GM06990 (cell line): ENCODE measurements around the gene ADIPOQ.
"Not testable (repeated sequence)": the region's sequence is repeated elsewhere in the genome, so short reads cannot be mapped to it uniquely, and the experiment has no call there.

Source experiments
- DNase-seq: peaks from one replicate; pipeline ENCODE4 v3.0.0-alpha.2; 2011; ENCODE audit not compliant: insufficient read length; ENCODE audit errors: extremely low read depth
- H3K27me3 ChIP-seq: replicated peaks from 2 replicates; pipeline ENCODE4 v1.6.0; 2011; ENCODE audit warnings: low read length; ENCODE audit not compliant: control insufficient read depth, insufficient read depth
- H3K36me3 ChIP-seq: 2 replicates; pipeline ENCODE4 v1.5.1; 2011; ENCODE audit warnings: low read length; ENCODE audit not compliant: control insufficient read depth, insufficient read depth
- H3K4me3 ChIP-seq: replicated peaks from 2 replicates; pipeline ENCODE4 v1.5.1; 2011; ENCODE audit warnings: low read depth, mild to moderate bottlenecking, control low read depth, low read length
- TF ChIP-seq, protein P1 (sequence below): IDR thresholded peaks from 2 replicates; pipeline ENCODE4 v1.5.1; 2011; ENCODE audit warnings: low read length, control low read depth, mild to moderate bottlenecking, inconsistent platforms; ENCODE audit not compliant: insufficient read depth, poor library complexity, severe bottlenecking

Gene ADIPOQ

DNA sequence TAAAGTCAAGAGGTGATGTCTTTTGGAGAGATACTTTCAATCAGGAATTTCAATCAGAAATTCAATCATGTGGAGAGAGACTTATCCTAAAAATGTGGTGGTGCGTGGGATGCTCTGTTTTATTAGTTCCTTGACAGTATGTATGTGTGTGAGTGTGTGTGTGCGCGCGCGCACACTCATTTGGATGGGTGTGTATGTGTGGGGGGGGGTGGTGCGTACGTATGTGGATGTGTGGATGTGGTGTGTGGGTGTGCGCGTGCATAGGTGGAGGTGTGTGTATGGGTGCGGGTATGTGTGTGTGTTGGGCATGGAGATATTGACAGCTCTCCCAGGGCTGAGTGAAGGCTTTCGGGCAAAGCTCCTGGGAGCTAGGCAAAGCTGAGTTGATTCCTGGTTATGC is 2.4 kb downstream of the ADIPOQ start:
- H3K4me3 ChIP-seq, result no peak overlapping the region
- peaks cover 1% of the 10 kb centered on the region; the same call in 1 of the 2 replicates for H3K27me3 ChIP-seq
- no peak for DNase-seq
- H3K36me3 ChIP-seq, result no peaks in the 10 kb centered on the region
- TF ChIP-seq, protein P1, sequence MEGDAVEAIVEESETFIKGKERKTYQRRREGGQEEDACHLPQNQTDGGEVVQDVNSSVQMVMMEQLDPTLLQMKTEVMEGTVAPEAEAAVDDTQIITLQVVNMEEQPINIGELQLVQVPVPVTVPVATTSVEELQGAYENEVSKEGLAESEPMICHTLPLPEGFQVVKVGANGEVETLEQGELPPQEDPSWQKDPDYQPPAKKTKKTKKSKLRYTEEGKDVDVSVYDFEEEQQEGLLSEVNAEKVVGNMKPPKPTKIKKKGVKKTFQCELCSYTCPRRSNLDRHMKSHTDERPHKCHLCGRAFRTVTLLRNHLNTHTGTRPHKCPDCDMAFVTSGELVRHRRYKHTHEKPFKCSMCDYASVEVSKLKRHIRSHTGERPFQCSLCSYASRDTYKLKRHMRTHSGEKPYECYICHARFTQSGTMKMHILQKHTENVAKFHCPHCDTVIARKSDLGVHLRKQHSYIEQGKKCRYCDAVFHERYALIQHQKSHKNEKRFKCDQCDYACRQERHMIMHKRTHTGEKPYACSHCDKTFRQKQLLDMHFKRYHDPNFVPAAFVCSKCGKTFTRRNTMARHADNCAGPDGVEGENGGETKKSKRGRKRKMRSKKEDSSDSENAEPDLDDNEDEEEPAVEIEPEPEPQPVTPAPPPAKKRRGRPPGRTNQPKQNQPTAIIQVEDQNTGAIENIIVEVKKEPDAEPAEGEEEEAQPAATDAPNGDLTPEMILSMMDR, result no peak

DNA sequence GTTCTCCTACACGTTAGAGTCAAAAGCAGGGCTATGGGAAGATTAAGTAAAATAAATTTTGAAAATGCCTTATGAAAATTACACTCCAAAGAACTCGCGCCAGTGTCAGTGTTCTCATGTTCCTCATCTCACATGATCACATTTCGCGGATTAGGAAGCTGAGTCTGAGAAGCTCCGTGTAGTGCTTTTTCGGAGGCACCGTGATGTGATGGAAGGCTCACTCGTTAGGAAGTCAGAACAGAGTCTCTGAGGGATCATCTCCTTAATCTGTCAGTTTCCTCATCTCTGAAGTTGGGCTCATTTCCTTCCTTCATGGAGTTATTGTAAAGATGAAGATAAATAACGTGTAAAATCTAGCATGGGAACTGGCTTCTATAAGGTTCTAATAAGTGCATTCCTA is 3.2 kb downstream of the ADIPOQ start:
- Histone ChIP-seq H3K4me3 (no peak overlapping the region), H3K27me3 (peaks cover 1% of the 10 kb centered on the region; the same call in 1 of the 2 replicates), H3K36me3 (no peaks in the 10 kb centered on the region)
- DNase-seq, result no peak
- TF ChIP-seq, protein P1, result no peak

DNA sequence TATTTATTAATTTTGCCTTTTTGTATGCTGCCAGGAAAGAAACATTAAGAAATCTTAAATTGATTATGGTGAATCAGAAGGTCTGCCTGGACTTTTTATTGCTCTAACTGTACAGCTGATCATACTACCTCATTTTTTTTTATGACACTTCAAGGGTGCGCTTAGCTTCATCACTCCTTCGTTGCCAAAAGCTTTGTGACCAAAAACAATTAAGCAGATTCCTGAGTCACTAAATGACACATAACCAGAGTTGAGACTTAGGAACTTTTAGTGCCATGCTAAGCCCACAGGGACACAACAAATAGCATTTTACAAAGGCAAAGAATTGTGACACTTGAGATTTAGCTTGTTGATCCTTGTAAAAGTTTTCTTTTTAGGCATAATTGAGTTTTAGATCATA is 4.9 kb downstream of the ADIPOQ start:
- DNase-seq, result no peak
- TF ChIP-seq, protein P1, result no peak
- H3K36me3 ChIP-seq, result no peaks in the 10 kb centered on the region
- H3K4me3 ChIP-seq, result no peak overlapping the region
- peaks cover 1% of the 10 kb centered on the region; the same call in 1 of the 2 replicates for H3K27me3 ChIP-seq

DNA sequence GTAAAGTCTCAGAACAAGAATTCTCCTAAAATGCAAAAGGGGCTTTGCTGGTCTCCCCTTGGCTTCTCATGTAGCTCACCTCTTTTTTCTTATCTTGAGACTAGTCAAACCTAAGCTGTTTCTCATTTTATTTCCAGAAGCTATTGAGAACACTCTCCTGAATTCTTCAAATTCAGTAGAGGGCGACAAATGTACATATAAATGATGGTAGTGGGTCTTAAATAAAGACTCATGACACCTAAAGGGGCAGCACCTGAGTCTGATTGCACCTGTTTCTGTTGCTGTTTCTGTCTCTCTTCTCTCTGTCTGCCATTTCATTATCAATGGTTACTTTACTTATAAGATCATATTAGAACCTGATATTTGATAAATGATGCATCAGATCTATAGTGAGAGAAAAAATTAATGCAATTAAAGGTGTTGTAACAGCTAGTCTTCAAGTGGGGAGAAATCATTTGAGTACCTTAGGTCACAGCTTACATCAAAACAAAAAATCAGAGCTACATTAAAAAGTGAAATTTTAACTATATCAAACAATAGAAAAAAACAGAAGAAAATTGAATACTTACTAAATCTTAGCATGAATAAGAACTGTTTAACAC is 7.0 kb downstream of the ADIPOQ start:
- H3K27me3 ChIP-seq, result no peaks in the 10 kb centered on the region
- no peak overlapping the region for H3K4me3 ChIP-seq
- no peak for DNase-seq
- TF ChIP-seq, protein P1, result peak; percentile 43
- no peaks in the 10 kb centered on the region for H3K36me3 ChIP-seq

DNA sequence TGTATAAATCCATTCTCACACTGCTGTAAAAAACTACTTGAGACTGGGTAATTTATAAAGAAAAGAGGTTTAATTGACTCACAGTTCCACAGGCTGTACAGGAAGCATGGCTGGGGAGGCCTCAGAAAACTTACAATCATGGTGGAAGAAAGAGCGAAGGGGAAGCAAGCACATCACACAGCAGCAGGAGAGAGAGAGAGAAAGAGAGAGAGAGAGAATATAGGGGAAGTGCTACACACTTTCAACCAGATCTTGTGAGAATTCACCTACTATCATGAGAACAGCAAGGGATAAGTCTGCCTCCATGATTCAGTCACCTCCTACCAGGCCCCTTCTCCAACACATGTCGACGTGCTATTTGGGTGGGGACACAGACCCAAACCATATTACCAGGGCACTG is 9.3 kb downstream of the ADIPOQ start:
- H3K27me3 ChIP-seq, H3K36me3 ChIP-seq, DNase-seq, H3K4me3 ChIP-seq: not testable (repeated sequence)

DNA sequence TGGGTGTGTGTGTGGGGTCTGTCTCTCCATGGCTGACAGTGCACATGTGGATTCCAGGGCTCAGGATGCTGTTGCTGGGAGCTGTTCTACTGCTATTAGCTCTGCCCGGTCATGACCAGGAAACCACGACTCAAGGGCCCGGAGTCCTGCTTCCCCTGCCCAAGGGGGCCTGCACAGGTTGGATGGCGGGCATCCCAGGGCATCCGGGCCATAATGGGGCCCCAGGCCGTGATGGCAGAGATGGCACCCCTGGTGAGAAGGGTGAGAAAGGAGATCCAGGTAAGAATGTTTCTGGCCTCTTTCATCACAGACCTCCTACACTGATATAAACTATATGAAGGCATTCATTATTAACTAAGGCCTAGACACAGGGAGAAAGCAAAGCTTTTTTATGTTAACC is 10.5 kb downstream of the ADIPOQ start:
- Histone ChIP-seq H3K4me3 (no peak overlapping the region), H3K27me3 (no peaks in the 10 kb centered on the region), H3K36me3 (no peaks in the 10 kb centered on the region)
- TF ChIP-seq, protein P1, result no peak
- no peak for DNase-seq
